ENCODE results near the gene SERPINB4.

SERPINB4 gene

DNA sequence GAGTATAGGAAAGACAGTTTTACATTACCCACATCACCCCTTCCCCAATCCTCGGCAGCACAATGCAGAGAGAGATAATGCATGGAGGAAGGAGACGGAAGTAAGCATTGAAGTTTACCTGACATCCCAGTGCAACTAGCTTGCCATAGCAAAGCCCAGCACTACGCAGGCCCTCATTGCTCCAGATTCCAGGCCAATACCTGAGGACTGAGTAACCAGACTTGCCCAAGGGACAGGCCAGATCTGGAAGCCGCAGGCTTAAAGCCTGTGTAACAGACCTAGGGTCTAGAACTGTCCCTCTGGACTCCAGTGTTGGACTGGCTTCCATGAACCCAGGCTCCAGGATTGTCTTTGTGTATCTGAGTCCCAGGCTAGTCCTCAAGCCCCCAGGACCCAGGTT lies 17.6 kb downstream of the SERPINB4 start:
- DNase-seq = no peak

- DNase-seq = no peak
These were observed 19.2 kb downstream of the SERPINB4 start for GRCh38 chr18:63624863-63625262.

GRCh38 chr18:63619661-63620060 lies 24.4 kb downstream of the SERPINB4 start:
- DNase-seq = no peak

DNA sequence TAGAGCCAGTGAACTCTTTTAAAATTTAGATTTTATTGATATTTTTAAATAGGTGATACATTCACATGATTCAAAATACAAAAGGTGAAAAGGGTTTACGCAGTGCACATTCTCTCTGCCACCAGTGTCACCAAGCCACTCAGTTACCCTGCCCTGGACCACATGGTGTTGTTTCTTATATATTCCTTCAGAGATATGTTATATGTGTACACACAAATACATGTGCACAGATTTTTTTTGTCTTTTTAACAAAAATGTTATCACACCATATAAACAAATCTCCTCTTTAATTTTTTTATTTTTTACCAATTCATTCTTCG lies 26.2 kb downstream of the SERPINB4 start:
- no peak for DNase-seq

DNA sequence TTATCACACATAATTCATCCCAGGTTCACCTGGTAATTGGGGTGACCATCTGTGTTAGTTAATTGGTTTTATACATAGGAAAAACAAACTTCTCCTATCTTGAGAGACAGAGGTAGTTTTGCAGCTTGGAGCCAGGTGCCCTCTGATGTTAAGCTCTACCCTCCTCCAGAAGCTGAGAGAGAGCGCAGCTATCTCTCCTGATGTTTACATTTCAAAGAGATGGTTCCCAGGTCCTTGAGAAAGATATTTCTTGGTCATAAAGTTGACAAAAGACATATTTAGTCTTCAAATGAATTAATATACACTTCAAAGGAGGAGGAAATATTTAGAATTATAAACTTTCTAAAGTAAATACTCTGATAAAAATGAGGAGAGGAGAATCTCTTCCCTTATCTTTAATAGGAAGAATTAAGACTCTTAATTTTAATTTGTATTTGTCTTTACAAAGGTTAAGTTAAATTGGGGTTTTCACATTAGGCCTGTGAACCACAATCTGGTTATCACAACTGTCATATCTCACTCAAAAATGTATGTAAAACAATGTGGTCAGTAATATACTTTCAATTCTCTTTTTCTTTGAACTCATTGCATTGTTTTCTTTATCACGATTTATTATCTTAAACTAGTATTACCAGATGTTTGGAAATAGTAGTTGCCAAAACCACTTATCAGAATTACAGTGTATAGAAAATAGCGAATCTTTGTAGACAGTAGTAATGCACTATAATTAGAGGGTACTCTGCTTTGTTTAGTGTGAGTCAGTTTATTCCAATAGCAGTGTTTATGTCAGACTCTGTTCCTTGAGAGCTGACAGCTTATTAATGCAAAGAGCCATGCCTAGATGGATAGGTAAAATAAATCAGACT lies 26.8 kb downstream of the SERPINB4 start:
- peak; percentile 22 for DNase-seq

- no peak for DNase-seq
These were observed 30.6 kb downstream of the SERPINB4 start for GRCh38 chr18:63613420-63613819.

GRCh38 chr18:63606526-63606925 lies 37.5 kb downstream of the SERPINB4 start:
- DNase-seq = no peak

DNA sequence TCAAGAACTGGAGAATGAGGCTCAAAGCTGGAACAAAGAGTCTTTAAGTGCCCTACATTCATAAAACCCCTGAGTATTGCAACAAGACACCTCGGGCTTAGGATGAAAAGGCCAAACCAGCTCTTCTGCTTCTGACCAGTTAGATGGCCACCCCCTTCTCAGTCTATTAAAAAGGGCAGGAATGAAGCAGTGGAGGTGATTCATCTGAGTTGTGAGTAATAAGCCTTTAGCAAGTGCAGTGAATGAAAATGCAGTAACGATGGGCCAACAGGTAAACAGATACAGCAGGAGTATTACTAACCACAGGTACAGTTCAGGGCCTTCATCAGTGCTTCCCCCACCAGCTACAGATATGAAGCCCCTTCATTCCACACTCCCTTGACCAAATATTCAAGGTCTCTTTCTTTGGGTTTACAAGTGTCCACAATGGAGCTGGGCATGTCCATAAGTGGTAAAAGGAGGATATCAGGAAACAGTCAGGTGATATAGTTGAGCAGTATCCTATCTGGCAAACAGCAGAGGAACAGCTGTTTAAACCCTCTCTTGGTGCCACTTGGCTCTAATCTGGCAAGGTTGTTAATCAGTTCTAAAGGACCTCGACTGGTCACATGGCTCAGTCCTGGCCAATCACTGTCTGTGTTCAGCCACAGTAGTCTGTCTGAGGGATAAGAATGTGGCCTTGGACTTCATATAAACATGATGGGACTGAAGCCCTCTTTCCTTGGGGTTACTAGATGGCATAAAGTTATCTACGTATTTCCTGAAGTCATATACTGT lies 39.1 kb downstream of the SERPINB4 start:
- no peak for DNase-seq

- DNase-seq = no peak
These were observed 40.3 kb downstream of the SERPINB4 start for GRCh38 chr18:63603772-63604171.

- no peak for DNase-seq
These were observed 40.7 kb downstream of the SERPINB4 start for GRCh38 chr18:63603355-63603754.

DNA sequence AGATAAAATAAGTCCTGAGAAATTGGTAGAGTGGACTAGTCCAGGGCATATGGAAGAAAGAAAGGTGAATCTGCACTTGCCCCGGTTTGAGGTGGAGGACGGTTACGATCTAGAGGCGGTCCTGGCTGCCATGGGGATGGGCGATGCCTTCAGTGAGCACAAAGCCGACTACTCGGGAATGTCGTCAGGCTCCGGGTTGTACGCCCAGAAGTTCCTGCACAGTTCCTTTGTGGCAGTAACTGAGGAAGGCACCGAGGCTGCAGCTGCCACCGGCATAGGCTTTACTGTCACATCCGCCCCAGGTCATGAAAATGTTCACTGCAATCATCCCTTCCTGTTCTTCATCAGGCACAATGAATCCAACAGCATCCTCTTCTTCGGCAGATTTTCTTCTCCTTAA lies 47.1 kb downstream of the SERPINB4 start:
- DNase-seq = no peak

DNA sequence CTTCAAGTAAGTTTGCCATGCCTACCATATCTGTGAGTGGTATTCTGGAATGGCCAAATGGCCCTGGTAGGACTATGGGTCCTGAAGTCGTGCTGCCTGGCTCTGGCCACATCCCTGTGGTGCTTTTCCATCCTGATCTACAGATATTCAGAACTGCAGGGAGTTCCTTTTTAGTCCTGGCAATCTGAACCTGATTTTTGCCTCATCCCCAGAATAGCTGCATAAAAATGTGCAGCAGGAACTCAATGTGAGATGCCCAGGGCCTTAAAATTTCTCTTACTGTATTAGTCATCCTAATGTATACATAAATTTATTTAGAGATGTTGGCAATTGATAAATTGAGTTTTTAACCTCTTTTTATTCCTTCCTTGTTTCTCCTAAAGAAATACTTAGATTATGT lies 51.6 kb downstream of the SERPINB4 start:
- DNase-seq = no peak

GRCh38 chr18:63591725-63592124 lies 52.3 kb downstream of the SERPINB4 start:
- no peak for DNase-seq

DNA sequence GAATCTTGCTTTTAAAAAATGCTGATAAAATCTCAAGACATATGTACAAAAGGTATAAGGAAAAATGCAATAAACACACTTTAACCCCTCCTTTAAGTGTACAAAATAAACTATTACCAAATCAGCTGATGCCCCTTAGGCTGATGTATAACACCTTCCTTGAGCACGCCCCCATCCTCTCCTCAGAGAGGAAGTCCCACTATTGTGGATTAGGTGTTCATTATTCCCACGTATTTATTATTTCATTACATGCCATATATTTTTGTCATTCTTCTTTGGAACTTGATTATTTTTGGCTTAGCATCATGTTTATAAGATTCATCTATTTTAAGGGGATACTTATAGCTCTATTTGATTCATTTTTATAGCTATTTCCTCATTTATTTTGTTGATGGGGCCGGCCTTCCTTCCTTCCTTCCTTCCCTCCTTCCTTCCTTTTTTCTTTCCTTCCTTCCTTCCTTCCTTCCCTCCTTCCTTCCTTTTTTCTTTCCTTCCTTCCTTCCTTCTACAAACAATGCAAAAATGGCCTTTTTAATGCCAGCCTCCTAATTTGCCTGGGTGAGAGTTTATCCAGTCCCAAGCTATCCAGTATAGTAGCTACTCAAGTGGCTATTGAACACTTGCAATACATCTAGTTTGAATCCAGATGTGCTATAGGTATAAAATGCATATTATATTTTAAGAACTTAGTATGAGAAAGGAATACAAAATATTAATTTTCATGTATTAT lies 52.9 kb downstream of the SERPINB4 start:
- no peak for DNase-seq

GRCh38 chr18:63590373-63590772 lies 53.7 kb downstream of the SERPINB4 start:
- DNase-seq = peak; percentile 74

DNA sequence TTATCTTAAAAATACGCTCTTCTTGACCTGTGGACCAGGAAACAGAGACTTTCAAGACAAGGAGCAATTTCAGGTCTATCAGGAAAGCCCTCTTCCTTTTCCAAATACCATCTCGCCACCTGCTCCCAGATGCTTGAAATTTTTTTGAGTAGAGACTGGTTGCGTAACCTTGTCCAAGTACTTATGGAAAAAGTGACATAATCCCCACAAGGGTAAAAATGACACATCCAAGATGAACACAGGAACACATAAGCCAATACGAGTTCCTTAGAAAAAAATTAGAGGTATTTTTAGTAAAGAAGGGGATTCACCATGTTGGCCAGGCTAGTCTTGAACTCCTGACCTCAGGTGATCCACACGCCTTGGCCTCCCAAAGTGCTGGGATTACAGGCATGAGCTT lies 55.1 kb downstream of the SERPINB4 start:
- DNase-seq = no peak
